ENCODE measurements around the gene MAP2K7.
A peak's percentile ranks its signal among the peaks of the same experiment; 100 is the strongest.

Gene MAP2K7

DNA sequence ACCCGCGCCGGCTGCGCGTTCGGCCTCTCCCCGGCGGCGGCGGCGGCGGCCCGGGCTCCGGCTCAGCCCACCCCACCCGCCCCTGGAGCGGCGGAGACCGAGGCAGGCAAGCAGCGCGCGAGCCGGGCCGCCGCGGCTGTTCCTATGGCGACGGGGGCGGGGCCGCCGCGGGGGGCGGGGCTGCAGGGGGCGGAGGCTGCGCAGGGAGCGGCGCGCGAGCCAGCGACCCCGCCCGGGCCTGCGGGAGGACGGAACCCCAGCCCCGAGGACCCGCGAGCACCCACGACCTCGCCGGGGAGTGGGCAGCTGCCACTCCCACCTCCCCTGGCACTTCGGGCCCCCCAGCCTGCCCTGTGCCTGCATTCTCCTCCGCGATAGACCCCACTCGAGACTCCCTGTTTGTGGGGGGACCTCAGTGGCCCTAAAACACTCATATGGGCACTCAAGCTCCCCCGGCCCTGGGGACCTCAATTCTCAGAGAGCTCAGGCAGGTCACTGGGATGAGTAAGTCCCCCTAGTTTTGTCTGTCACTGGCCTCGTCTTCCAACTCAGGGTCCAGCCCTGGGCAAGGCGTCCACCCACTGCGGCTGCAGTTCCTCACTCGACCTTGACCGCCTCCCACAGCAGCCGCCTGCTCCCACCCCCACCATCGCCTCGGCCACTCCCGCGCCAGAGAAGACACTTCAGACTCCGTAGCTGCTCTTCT lies 22.5 kb downstream of the MAP2K7 start, which contains the start of gene CTXN1 (continued):
- TF ChIP-seq ZBTB20 (tag by site-specific recombination; IDR thresholded peaks at IDR 0.05) (no peak), KLF9 (tag by site-specific recombination; IDR thresholded peaks at IDR 0.05; ENCODE audit: low read depth) (0 out of 2 replicates have a peak, but pooled peaks have one; percentile 53), ZNF311 (tag by site-specific recombination; IDR thresholded peaks at IDR 0.05; ENCODE audit: borderline replicate concordance) (no peak), ZNF747 (tag by site-specific recombination; IDR thresholded peaks at IDR 0.05) (no peak), KLF16 (tag by site-specific recombination; IDR thresholded peaks at IDR 0.05) (peak; percentile 55; the same call in 1 of the 2 replicates), ZBTB8A (tag by site-specific recombination; IDR thresholded peaks at IDR 0.05) (peak; percentile 26; the same call in 1 of the 2 replicates), ZNF529 (tag by site-specific recombination; IDR thresholded peaks at IDR 0.05; ENCODE audit: insufficient replicate concordance) (no peak)
- TF ChIP-seq, protein P1, sequence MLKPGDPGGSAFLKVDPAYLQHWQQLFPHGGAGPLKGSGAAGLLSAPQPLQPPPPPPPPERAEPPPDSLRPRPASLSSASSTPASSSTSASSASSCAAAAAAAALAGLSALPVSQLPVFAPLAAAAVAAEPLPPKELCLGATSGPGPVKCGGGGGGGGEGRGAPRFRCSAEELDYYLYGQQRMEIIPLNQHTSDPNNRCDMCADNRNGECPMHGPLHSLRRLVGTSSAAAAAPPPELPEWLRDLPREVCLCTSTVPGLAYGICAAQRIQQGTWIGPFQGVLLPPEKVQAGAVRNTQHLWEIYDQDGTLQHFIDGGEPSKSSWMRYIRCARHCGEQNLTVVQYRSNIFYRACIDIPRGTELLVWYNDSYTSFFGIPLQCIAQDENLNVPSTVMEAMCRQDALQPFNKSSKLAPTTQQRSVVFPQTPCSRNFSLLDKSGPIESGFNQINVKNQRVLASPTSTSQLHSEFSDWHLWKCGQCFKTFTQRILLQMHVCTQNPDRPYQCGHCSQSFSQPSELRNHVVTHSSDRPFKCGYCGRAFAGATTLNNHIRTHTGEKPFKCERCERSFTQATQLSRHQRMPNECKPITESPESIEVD (tag by site-specific recombination; IDR thresholded peaks at IDR 0.05) = no peak
- TF ChIP-seq, protein P2, sequence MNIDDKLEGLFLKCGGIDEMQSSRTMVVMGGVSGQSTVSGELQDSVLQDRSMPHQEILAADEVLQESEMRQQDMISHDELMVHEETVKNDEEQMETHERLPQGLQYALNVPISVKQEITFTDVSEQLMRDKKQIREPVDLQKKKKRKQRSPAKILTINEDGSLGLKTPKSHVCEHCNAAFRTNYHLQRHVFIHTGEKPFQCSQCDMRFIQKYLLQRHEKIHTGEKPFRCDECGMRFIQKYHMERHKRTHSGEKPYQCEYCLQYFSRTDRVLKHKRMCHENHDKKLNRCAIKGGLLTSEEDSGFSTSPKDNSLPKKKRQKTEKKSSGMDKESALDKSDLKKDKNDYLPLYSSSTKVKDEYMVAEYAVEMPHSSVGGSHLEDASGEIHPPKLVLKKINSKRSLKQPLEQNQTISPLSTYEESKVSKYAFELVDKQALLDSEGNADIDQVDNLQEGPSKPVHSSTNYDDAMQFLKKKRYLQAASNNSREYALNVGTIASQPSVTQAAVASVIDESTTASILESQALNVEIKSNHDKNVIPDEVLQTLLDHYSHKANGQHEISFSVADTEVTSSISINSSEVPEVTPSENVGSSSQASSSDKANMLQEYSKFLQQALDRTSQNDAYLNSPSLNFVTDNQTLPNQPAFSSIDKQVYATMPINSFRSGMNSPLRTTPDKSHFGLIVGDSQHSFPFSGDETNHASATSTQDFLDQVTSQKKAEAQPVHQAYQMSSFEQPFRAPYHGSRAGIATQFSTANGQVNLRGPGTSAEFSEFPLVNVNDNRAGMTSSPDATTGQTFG (tag by site-specific recombination; IDR thresholded peaks at IDR 0.05; ENCODE audit: borderline replicate concordance) = no peak

DNA sequence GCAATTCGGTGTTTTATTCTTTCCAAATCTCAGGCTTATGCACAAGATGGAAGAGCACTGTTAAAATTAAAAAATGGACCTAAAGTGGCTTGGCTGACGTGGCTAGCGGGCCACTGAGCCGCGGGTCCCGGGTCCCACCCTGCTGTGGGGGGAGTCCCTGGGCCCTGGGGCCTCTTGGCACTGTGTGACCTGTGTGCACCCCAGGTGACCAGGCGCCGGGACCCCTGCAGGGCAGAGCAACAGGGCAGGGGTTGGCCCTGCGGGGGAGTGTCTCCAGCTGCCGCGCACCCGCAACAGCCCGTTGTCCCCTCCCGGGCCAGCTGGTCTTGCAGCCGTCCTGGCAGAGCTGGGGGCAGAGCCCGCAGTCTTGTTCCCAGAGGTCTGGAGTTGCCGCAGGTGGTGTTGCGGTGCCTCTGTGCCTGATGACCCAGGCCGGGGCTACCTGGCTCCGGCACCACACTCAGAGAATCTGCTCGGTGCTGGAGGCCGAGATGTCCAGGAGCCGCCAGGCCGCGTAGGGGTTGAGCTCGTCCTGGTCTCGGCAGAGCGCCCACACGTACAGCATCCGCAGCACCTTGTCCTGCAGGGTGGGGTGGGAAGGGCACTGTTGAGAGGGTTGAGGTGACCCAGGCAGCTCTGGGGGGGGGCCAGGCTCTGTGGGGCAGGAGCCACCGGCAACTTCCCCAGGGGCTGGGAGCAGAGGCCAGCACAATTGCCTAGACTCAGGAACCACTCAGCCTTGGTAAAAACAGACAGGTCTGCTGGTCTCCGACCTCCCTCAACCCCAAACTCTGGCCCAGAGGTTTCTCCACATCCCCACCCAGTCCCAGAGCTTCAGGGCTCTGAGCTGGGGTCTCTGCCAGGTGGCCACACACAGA lies 23.3 kb downstream of the MAP2K7 start:
- CTCF ChIA-PET = interaction anchor here (0.6 to 2.2 kb wide), 7 partner anchors 9 to 659 kb away, joined by 3 to 11 read pairs (median 3); partner anchors contain the start of gene TIMM44
- Histone ChIP-seq H3K36me3 (ENCODE audit: control insufficient read depth in 2 of 2, insufficient read depth in 1 of 2, low read length in 2 of 2) (peaks cover 6 to 42% of the 10 kb centered on the region in 2 experiments; a peak in 2 of 3 replicates), H3K27ac (ENCODE audit: extremely low read depth, low read depth, low read length) (no peak overlapping the region), H3K4me1 (ENCODE audit: control insufficient read depth, insufficient read depth, low read length) (peaks cover 17% of the 10 kb centered on the region), H3K9me3 (ENCODE audit: control insufficient read depth, insufficient read depth, low read depth, low read length) (no peaks in the 10 kb centered on the region), H3K4me3 (ENCODE audit: low read depth, low read length) (no peak overlapping the region)
- POLR2A ChIA-PET = interaction anchor here (0.6 to 1.6 kb wide), 8 partner anchors 9 to 951 kb away, joined by 3 to 5 read pairs (median 4); partner anchors contain the start of gene TIMM44
- TF ChIP-seq ZFP41 (tag by site-specific recombination; IDR thresholded peaks at IDR 0.05; ENCODE audit: borderline replicate concordance) (no peak), ZNF112 (tag by site-specific recombination; IDR thresholded peaks at IDR 0.05) (no peak), GLIS1 (tag by site-specific recombination; IDR thresholded peaks at IDR 0.05) (peak; percentile 19; the same call in 1 of the 2 replicates), ZNF19 (tag by site-specific recombination; IDR thresholded peaks at IDR 0.05; ENCODE audit: low read depth) (no peak), ZNF530 (tag by site-specific recombination; IDR thresholded peaks at IDR 0.05; ENCODE audit: low read depth) (no peak), ZNF624 (tag by site-specific recombination; IDR thresholded peaks at IDR 0.05) (no peak), ZBTB21 (tag by site-specific recombination; IDR thresholded peaks at IDR 0.05) (no peak), ZBTB20 (tag by site-specific recombination; IDR thresholded peaks at IDR 0.05) (no peak), ZFP3 (tag by site-specific recombination; IDR thresholded peaks at IDR 0.05; ENCODE audit: low read depth) (no peak), ZNF473 (tag by site-specific recombination; IDR thresholded peaks at IDR 0.05) (no peak)
- TF ChIP-seq, protein P3, sequence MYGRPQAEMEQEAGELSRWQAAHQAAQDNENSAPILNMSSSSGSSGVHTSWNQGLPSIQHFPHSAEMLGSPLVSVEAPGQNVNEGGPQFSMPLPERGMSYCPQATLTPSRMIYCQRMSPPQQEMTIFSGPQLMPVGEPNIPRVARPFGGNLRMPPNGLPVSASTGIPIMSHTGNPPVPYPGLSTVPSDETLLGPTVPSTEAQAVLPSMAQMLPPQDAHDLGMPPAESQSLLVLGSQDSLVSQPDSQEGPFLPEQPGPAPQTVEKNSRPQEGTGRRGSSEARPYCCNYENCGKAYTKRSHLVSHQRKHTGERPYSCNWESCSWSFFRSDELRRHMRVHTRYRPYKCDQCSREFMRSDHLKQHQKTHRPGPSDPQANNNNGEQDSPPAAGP (tag by site-specific recombination; IDR thresholded peaks at IDR 0.05) = no peak
- TF ChIP-seq, protein P4, sequence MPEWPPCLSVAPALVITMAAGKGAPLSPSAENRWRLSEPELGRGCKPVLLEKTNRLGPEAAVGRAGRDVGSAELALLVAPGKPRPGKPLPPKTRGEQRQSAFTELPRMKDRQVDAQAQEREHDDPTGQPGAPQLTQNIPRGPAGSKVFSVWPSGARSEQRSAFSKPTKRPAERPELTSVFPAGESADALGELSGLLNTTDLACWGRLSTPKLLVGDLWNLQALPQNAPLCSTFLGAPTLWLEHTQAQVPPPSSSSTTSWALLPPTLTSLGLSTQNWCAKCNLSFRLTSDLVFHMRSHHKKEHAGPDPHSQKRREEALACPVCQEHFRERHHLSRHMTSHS (tag by site-specific recombination; IDR thresholded peaks at IDR 0.05) = no peak
- TF ChIP-seq, protein P5, sequence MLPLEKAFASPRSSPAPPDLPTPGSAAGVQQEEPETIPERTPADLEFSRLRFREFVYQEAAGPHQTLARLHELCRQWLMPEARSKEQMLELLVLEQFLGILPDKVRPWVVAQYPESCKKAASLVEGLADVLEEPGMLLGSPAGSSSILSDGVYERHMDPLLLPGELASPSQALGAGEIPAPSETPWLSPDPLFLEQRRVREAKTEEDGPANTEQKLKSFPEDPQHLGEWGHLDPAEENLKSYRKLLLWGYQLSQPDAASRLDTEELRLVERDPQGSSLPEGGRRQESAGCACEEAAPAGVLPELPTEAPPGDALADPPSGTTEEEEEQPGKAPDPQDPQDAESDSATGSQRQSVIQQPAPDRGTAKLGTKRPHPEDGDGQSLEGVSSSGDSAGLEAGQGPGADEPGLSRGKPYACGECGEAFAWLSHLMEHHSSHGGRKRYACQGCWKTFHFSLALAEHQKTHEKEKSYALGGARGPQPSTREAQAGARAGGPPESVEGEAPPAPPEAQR (tag by site-specific recombination; IDR thresholded peaks at IDR 0.05) = no peak
- TF ChIP-seq, protein P6, sequence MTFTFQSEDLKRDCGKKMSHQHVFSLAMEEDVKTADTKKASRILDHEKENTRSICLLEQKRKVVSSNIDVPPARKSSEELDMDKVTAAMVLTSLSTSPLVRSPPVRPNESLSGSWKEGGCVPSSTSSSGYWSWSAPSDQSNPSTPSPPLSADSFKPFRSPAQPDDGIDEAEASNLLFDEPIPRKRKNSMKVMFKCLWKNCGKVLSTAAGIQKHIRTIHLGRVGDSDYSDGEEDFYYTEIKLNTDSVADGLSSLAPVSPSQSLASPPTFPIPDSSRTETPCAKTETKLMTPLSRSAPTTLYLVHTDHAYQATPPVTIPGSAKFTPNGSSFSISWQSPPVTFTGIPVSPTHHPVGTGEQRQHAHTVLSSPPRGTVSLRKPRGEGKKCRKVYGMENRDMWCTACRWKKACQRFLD (tag by site-specific recombination; IDR thresholded peaks at IDR 0.05) = no peak
- TF ChIP-seq, protein P7, sequence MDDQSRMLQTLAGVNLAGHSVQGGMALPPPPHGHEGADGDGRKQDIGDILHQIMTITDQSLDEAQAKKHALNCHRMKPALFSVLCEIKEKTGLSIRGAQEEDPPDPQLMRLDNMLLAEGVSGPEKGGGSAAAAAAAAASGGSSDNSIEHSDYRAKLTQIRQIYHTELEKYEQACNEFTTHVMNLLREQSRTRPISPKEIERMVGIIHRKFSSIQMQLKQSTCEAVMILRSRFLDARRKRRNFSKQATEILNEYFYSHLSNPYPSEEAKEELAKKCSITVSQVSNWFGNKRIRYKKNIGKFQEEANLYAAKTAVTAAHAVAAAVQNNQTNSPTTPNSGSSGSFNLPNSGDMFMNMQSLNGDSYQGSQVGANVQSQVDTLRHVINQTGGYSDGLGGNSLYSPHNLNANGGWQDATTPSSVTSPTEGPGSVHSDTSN (CRISPR knock-in tag; IDR thresholded peaks at IDR 0.05) = no peak

All from HEK293 (cell line).